Measurements from ENCODE around the gene TIMP2. TPM values are rescaled to one million over a fixed set of nuclear protein-coding genes. Genes with fewer than 3 reads are reported as not detected.

Gene TIMP2
- total and polyA plus RNA-seq, 8 donors = 22.2 to 128 (median 51.0) TPM

- FAIRE-seq (no peak), ATAC-seq (peak in 2 of 4 donors; percentile 19 to 45), DNase-seq (no peak)
- intact Hi-C loops (cut with DNase I) = no loop called here
- Histone ChIP-seq H3K27me3 (no peaks in the 10 kb centered on the region), H3K9me3 (no peaks in the 10 kb centered on the region), H3K36me3 (no peaks in the 10 kb centered on the region), H3K4me1 (no peaks in the 10 kb centered on the region), H3K4me3 (no peak overlapping the region), H3K27ac (no peak overlapping the region)
- 79 to 84% methylated on average over 19 of the region's 19 CpGs for WGBS, 2 donors
- no peak for TF ChIP-seq CTCF (IDR thresholded peaks at IDR 0.05)
Observed at GRCh38 chr17:78962345-78962983, 37.3 kb upstream of the TIMP2 start.

- ATAC-seq (no peak), FAIRE-seq (no peak), DNase-seq (no peak)
- H3K27ac ChIP-seq = no peak overlapping the region
- no peaks in the 10 kb centered on the region for H3K27me3 ChIP-seq
- intact Hi-C loops (cut with DNase I) = no loop called here
- no peak for TF ChIP-seq CTCF (IDR thresholded peaks at IDR 0.05)
- H3K36me3 ChIP-seq = no peaks in the 10 kb centered on the region
- H3K4me3 ChIP-seq = no peak overlapping the region
- 93 to 94% methylated on average over 4 of the region's 4 CpGs for WGBS, 2 donors
- no peaks in the 10 kb centered on the region for H3K9me3 ChIP-seq
- no peaks in the 10 kb centered on the region for H3K4me1 ChIP-seq
Observed at GRCh38 chr17:78961571-78961970, 36.4 kb upstream of the TIMP2 start.

GRCh38 chr17:78960928-78961327, 35.7 kb upstream of the TIMP2 start:
- 56 to 62% methylated on average over 5 of the region's 5 CpGs for WGBS, 2 donors
- peak in 2 of 4 donors; percentile 14 to 38 for ATAC-seq
- no peak for FAIRE-seq

GRCh38 chr17:78959803-78960202, 34.6 kb upstream of the TIMP2 start:
- no peak for DNase-seq

More at GRCh38 chr17:78960928-78961327, 35.7 kb upstream of the TIMP2 start:
- no peak for DNase-seq
- no peak for TF ChIP-seq CTCF (IDR thresholded peaks at IDR 0.05)
- no peak overlapping the region for H3K4me3 ChIP-seq
- H3K36me3 ChIP-seq = no peaks in the 10 kb centered on the region
- no peaks in the 10 kb centered on the region for H3K4me1 ChIP-seq
- H3K27ac ChIP-seq = no peak overlapping the region
- no peaks in the 10 kb centered on the region for H3K9me3 ChIP-seq
- H3K27me3 ChIP-seq = no peaks in the 10 kb centered on the region
- intact Hi-C loops (cut with DNase I) = no loop called here

More at GRCh38 chr17:78959803-78960202, 34.6 kb upstream of the TIMP2 start:
- 89 to 91% methylated on average over 12 of the region's 12 CpGs for WGBS, 2 donors
- Histone ChIP-seq H3K9me3 (no peaks in the 10 kb centered on the region), H3K27ac (no peak overlapping the region), H3K27me3 (no peaks in the 10 kb centered on the region), H3K36me3 (no peaks in the 10 kb centered on the region), H3K4me3 (no peak overlapping the region), H3K4me1 (no peaks in the 10 kb centered on the region)
- ATAC-seq (no peak), FAIRE-seq (no peak)
- no peak for TF ChIP-seq CTCF (IDR thresholded peaks at IDR 0.05)
- intact Hi-C loops (cut with DNase I) = no loop called here
